GM12874 (cell line): ENCODE measurements around the gene CCS.

Experiments
- CTCF ChIP-seq: IDR thresholded peaks from 2 replicates; pipeline ENCODE4 v1.5.1; 2011; ENCODE audit warnings: low read depth, mild to moderate bottlenecking, control low read depth, low read length, moderate library complexity; ENCODE audit not compliant: insufficient read depth

CCS gene

GRCh38 chr11:66557733-66558326, 35.2 kb upstream of the CCS start:
- TF ChIP-seq CTCF: no peak

DNA sequence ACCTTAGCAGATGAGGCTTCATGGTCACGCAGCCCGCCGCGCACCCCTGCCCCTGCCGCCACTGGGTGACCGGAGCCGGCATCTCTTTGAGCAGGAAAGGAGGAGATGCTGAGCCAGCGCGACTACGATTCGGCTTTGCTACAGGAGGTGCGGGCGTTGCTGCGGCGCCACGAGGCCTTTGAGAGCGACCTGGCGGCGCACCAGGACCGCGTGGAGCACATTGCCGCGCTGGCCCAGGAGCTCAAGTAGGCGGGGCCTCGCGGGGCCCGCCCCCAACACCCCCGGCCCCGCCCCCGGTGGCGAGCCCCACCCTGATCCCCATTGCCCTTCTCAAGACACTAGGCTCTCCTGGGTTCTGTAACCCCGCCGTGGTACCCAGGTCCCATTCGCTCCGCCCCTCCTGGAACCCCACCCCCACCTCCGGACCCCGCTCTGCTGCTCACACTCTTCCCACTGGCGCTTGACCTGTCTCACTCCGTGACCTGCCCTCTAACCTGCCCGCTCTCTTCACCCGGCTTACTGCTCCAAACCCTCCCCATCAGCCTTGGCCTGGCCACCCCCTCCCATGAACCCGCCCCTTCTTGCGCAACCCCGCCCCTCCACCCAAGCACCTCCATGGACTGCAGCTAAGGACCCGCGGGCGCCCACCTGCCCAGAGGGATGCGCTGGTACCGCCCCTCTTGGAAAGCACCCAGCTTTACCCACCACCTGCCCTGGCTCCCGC, 33.7 kb upstream of the CCS start:
- no peak for TF ChIP-seq CTCF

DNA sequence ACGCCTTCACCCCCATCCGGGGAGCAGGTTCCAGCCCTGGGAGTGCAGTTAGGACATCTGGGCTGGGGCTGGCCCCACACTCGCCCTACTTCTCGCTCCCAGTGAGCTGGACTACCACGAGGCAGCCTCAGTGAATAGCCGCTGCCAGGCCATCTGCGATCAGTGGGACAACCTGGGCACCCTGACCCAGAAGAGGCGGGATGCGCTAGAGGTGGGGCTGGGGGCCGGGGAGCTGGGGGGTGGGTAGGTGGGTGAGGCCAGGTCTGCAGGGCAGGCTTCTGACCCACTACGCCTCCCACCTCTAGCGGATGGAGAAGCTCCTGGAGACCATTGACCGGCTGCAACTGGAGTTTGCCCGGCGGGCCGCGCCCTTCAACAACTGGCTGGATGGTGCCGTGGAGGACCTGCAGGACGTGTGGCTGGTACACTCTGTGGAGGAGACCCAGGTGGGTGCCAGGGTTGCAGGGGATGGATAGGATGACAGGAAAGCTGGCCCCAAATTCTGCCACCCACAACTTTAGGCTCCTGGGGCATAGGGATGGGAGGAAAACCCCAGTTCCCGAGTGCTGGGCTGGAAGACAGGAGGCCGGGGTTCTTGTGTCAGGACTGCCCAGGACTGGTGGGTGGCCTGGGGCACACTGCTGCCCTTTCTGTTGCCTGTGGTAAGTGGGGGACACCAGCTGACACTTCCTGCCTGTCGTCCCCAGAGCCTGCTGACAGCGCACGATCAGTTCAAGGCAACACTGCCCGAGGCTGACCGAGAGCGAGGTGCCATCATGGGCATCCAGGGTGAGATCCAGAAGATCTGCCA, 32.9 kb upstream of the CCS start:
- no peak for TF ChIP-seq CTCF

GRCh38 chr11:66561178-66561974, 31.6 kb upstream of the CCS start:
- no peak for TF ChIP-seq CTCF

DNA sequence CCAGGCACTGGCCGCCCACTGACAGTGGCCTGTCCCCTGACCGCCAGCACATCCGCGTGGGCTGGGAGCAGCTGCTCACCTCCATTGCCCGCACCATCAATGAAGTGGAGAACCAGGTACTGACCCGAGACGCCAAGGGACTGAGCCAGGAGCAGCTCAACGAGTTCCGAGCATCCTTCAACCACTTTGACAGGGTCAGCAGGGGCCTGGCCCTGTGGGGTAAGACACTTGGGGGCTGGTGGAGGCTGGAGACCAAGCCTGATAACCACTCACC, 31.1 kb upstream of the CCS start:
- no peak for TF ChIP-seq CTCF

DNA sequence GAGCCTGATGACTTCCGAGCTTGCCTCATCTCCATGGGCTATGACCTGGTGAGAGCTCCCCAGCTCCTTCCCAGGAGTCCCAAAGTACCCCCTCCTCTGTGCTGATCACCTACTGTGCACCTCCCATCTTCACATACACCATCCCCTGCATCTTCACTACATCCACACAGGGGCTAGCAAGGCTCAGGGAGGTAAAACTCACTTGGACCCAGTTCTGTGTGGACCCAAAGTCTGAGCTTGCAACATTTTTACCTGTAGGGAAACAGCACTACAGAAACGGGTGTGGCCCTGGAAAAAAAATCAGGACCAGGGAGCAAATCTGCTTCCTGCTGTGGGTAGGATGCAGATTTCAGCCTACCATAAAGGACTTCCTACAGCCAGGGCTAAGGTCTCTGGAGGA, 30.7 kb upstream of the CCS start:
- no peak for TF ChIP-seq CTCF

GRCh38 chr11:66562907-66563583, 29.9 kb upstream of the CCS start:
- TF ChIP-seq CTCF: no peak
